PC-9 (cell line): ENCODE results near the gene PCDHGB1. TPM values are rescaled to one million over a fixed set of nuclear protein-coding genes. Genes with fewer than 3 reads are reported as not detected.
A peak's percentile ranks its signal among the peaks of the same experiment; 100 is the strongest.
"Not testable (repeated sequence)": the region's sequence is repeated elsewhere in the genome, so short reads cannot be mapped to it uniquely, and the experiment has no call there.

Experiments used
- BruUV-seq: library from RNA; stranded (reverse); fragments of 400-500 nt; replicated peaks from 2 replicates; lab custom pipeline; 2021; lab: Mats Ljungman, UMichigan
- CTCF ChIA-PET: fragments of 300-600 bp; sonication (Branson Sonifier 250); formaldehyde crosslinking; loops from one replicate; lab custom pipeline; 2022; ENCODE audit warnings: antibody characterized with exemption; lab: Charles Lee
- POLR2A ChIA-PET: fragments of 300-600 bp; sonication (Branson Sonifier 250); formaldehyde crosslinking; loops from one replicate; lab custom pipeline; 2022; ENCODE audit warnings: antibody characterized with exemption; ENCODE audit not compliant: unreplicated experiment; lab: Charles Lee
- DNase-seq, 2 experiments: peaks; one replicate each; pipeline versions ENCODE4 v3.0.0 to v3.0.0-alpha.2; 2015 to 2022; ENCODE audit warnings: mixed read lengths in 1 of 2
- H2AFZ ChIP-seq: fragments of 200-600 bp; sonication (generic); 2 replicates; pipeline ENCODE4 v1.8.1; 2017; ENCODE audit warnings: antibody characterized with exemption
- H3F3A ChIP-seq: fragments of 200-600 bp; sonication (generic); 2 replicates; pipeline ENCODE4 v1.8.1; 2017; ENCODE audit warnings: antibody characterized with exemption, mild to moderate bottlenecking, low read depth; ENCODE audit not compliant: insufficient read depth
- H3K27ac ChIP-seq: fragments of 200-600 bp; sonication (generic); 2 replicates; pipeline ENCODE4 v1.6.1; 2016; ENCODE audit warnings: mixed run types
- H3K27me3 ChIP-seq: fragments of 200-600 bp; sonication (generic); 2 replicates; pipeline ENCODE4 v1.6.1; 2016; ENCODE audit warnings: low read depth, mixed run types; ENCODE audit not compliant: insufficient read depth
- H3K36me3 ChIP-seq: fragments of 200-600 bp; sonication (generic); 2 replicates; pipeline ENCODE4 v1.6.1; 2016; ENCODE audit warnings: low read depth, mixed run types
- H3K4me1 ChIP-seq: fragments of 200-600 bp; sonication (generic); replicated peaks from 2 replicates; pipeline ENCODE4 v1.6.1; 2016; ENCODE audit warnings: mixed run types; ENCODE audit not compliant: insufficient read depth
- H3K4me2 ChIP-seq: fragments of 200-600 bp; sonication (generic); 2 replicates; pipeline ENCODE4 v1.6.1; 2017; ENCODE audit warnings: mixed run types
- H3K4me3 ChIP-seq: fragments of 200-600 bp; sonication (generic); 2 replicates; pipeline ENCODE4 v1.6.1; 2016; ENCODE audit warnings: mixed run types
- H3K79me2 ChIP-seq: fragments of 200-600 bp; sonication (generic); 2 replicates; pipeline ENCODE4 v1.6.1; 2017; ENCODE audit warnings: low read depth, mixed run types
- H3K9me2 ChIP-seq: fragments of 200-600 bp; sonication (generic); 2 replicates; pipeline ENCODE4 v1.8.1; 2017; ENCODE audit warnings: mild to moderate bottlenecking; ENCODE audit not compliant: insufficient read depth
- H3K9me3 ChIP-seq: fragments of 200-600 bp; sonication (generic); 2 replicates; pipeline ENCODE4 v1.8.1; 2016; ENCODE audit warnings: low read depth; ENCODE audit not compliant: insufficient read depth
- H4K20me1 ChIP-seq: fragments of 200-600 bp; sonication (generic); 2 replicates; pipeline ENCODE4 v1.8.1; 2017; ENCODE audit not compliant: insufficient read depth
- EZH2 ChIP-seq: fragments of 200-600 bp; sonication (generic); IDR thresholded peaks from 2 replicates; pipeline ENCODE4 v1.8.0; 2017; ENCODE audit warnings: antibody characterized with exemption, low read depth
- intact Hi-C: fragments of 100-400 bp; cut with micrococcal nuclease; formaldehyde crosslinking; loops from one replicate; pipeline ENCODE4 v1.10.0; 2022; ENCODE audit not compliant: unreplicated experiment
- total RNA-seq: library from RNA; stranded (reverse); gene quantifications from 2 replicates; pipeline ENCODE4 v1.2.3, GENCODE V29; 2021
- TF ChIP-seq, protein P1 (sequence below): fragments of 200-600 bp; sonication (generic); conservative IDR thresholded peaks from 2 replicates; pipeline ENCODE4 v1.6.1; 2017; ENCODE audit warnings: mixed run types, antibody characterized with exemption, mild to moderate bottlenecking, moderate library complexity

Gene PCDHGB1
- total RNA-seq, 1 experiment from 2014 or later = not detected

DNA sequence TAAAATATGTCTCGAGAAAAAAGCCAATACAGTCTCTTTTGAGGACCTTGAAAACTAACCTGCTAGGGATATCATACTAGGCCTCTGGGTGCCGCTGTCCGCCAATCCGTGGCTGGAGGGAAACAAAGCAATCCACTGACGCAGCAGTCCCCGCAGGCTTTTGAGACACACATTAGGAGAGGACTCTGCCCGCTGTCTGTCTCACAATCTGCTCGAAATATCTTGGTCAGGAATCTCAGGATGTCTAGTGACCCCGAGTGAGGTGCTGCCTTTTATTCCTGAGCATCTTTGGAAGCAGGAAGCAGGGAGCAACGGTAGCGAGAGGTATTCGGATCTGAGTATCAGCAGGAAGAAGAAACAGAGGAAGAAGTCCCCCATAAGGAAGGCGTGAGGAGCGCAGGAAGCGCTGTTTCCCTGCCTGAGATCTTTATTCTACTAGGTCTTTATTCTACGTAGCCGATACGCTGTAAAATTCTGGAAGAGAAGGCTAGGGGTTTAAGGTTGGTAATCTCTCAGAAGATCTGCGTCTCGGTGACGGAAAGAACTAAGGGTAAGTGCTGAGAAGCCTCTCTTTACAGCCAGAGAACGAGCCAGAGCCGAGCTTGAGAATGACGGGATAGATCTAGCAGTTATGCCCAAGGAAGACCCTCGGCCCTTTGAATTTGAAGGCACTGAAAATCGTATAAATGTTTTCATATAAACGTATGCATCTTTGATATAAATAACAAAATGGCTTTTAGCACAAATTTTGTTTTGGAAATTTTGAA is 23.6 kb upstream of the PCDHGB1 start:
- 0 out of 2 replicates have a peak, but pooled peaks cover 2% of the 10 kb centered on the region for H3K4me1 ChIP-seq
- no TSS peak for BruUV-seq
- no peaks in the 10 kb centered on the region for H4K20me1 ChIP-seq
- no peaks in the 10 kb centered on the region; the same call in 1 of the 2 replicates for H3K27me3 ChIP-seq
- peak overlapping the region; percentile 77 for H2AFZ ChIP-seq
- POLR2A ChIA-PET = no interaction called here
- TF ChIP-seq, protein P1, sequence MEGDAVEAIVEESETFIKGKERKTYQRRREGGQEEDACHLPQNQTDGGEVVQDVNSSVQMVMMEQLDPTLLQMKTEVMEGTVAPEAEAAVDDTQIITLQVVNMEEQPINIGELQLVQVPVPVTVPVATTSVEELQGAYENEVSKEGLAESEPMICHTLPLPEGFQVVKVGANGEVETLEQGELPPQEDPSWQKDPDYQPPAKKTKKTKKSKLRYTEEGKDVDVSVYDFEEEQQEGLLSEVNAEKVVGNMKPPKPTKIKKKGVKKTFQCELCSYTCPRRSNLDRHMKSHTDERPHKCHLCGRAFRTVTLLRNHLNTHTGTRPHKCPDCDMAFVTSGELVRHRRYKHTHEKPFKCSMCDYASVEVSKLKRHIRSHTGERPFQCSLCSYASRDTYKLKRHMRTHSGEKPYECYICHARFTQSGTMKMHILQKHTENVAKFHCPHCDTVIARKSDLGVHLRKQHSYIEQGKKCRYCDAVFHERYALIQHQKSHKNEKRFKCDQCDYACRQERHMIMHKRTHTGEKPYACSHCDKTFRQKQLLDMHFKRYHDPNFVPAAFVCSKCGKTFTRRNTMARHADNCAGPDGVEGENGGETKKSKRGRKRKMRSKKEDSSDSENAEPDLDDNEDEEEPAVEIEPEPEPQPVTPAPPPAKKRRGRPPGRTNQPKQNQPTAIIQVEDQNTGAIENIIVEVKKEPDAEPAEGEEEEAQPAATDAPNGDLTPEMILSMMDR = peak; percentile 55; the same call in 1 of the 2 replicates
- TF ChIP-seq EZH2 = no peak
- no peaks in the 10 kb centered on the region for H3K9me2 ChIP-seq
- DNase-seq = peak; percentile 45 to 56
- CTCF ChIA-PET = no interaction called here
- peaks cover 19% of the 10 kb centered on the region for H3K9me3 ChIP-seq
- H3K4me3 ChIP-seq = peak overlapping the region; percentile 23; the same call in 1 of the 2 replicates
- intact Hi-C loops = loop anchor here (5.0 to 10.0 kb wide), 3 partner anchors 89 to 236 kb away; partner anchors contain the start of genes PCDHGA10 and PCDHGB7
- H3K36me3 ChIP-seq = 0 out of 2 replicates have a peak, but pooled peaks cover 4% of the 10 kb centered on the region
- no peak overlapping the region for H3K27ac ChIP-seq
- peak overlapping the region; percentile 60 for H3K4me2 ChIP-seq
- peaks cover 7% of the 10 kb centered on the region; the same call in 1 of the 2 replicates for H3F3A ChIP-seq
- H3K79me2 ChIP-seq = no peaks in the 10 kb centered on the region

DNA sequence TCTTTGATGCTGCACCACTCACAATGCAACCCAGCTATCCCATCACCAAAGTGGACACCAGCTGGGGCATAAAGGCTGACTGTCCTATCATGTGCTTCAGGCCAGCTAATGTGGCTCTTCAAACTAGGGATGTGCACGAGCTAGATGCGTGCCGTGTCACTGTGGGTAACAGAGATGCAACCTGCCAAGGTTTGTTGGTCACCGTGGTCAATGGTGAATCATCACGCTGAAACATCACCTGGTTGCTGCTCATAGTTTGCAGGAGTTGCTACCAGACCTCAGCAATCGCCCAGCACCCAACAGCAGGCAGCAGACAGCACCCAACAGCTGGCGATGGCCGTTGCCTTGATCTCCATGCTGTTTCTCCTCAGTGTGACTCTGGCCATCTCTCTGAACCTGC is 21.7 kb upstream of the PCDHGB1 start:
- no peak for DNase-seq
- no peaks in the 10 kb centered on the region for H3K9me2 ChIP-seq
- ChIA-PET POLR2A (no interaction called here), CTCF (no interaction called here)
- no peak overlapping the region for H3K4me2 ChIP-seq
- no peak overlapping the region for H2AFZ ChIP-seq
- TF ChIP-seq EZH2 = no peak
- TF ChIP-seq, protein P1 = no peak
- no peaks in the 10 kb centered on the region for H3K4me1 ChIP-seq
- no peaks in the 10 kb centered on the region; the same call in 1 of the 2 replicates for H3K27me3 ChIP-seq
- no TSS peak for BruUV-seq
- H3K79me2 ChIP-seq = no peaks in the 10 kb centered on the region
- no peaks in the 10 kb centered on the region for H3K36me3 ChIP-seq
- no peaks in the 10 kb centered on the region for H3K9me3 ChIP-seq
- no peaks in the 10 kb centered on the region for H3F3A ChIP-seq
- no peak overlapping the region for H3K27ac ChIP-seq
- H3K4me3 ChIP-seq = no peak overlapping the region
- intact Hi-C loops = loop anchor here (5.0 to 10.0 kb wide), 3 partner anchors 87 to 234 kb away; partner anchors contain the start of genes PCDHGA10 and PCDHGB7
- H4K20me1 ChIP-seq = no peaks in the 10 kb centered on the region

DNA sequence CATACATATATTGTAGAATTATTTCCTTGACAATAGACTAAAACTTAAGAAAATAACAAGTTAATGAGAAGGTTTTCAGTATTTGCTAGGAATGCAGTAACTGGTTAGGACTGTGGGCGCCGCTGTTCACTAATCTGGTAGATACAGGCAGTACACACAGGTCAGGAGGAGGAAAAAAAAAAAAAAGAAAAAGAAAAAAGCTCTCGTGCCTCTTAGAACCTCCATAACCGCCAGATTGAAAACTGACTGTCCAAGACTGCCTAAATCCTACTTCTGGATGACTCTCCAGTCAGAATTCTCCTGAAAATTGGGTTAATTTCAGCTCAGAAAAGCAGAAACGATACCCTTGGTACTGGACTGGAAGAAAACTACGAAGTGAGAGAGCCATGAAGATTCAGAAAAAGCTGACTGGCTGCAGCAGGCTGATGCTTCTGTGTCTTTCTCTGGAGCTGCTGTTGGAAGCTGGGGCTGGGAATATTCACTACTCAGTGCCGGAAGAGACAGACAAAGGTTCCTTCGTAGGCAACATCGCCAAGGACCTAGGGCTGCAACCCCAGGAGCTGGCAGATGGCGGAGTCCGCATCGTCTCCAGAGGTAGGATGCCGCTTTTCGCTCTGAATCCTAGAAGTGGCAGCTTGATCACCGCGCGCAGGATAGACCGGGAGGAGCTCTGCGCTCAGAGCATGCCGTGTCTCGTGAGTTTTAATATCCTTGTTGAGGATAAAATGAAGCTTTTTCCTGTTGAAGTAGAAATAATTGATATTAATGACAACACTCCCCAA is 19.4 kb upstream of the PCDHGB1 start, which contains the start of gene PCDHGA1:
TSS of gene PCDHGA1 (plus strand) at position 216 of the 782 bp plus-strand sequence.
- Histone ChIP-seq H2AFZ (0 out of 2 replicates have a peak within 1 kb of the TSS, but pooled peaks have one; percentile 15), H3K9me3 (no peaks in the 10 kb centered on the region), H3K36me3 (no peaks in the 10 kb centered on the region), H3K79me2 (no peaks in the 10 kb centered on the region), H3K4me2 (peak within 1 kb of the TSS; percentile 51), H3K27ac (no peak within 1 kb of the TSS), H4K20me1 (no peaks in the 10 kb centered on the region), H3K4me1 (0 out of 2 replicates have a peak, but pooled peaks cover 5% of the 10 kb centered on the region), H3K9me2 (no peaks in the 10 kb centered on the region), H3K4me3 (no peak within 1 kb of the TSS; the same call in 1 of the 2 replicates), H3F3A (no peaks in the 10 kb centered on the region), H3K27me3 (no peaks in the 10 kb centered on the region; the same call in 1 of the 2 replicates)
- intact Hi-C loops = no loop called here
- CTCF ChIA-PET = interaction anchor here (0.6 to 1.2 kb wide), 7 partner anchors 10 to 245 kb away, joined by 3 to 6 read pairs (median 3); partner anchors contain the start of genes PCDHGB3 and TAF7
- TF ChIP-seq, protein P1 = peak; percentile 66; the same call in 1 of the 2 replicates
- no peak for TF ChIP-seq EZH2
- BruUV-seq = no TSS peak
- POLR2A ChIA-PET = interaction anchor here (0.7 kb wide), 1 partner anchor 9 kb away, joined by 3 read pairs; no protein-coding TSS in a partner anchor
- DNase-seq = peak in 1 of 2 experiments; percentile 35

DNA sequence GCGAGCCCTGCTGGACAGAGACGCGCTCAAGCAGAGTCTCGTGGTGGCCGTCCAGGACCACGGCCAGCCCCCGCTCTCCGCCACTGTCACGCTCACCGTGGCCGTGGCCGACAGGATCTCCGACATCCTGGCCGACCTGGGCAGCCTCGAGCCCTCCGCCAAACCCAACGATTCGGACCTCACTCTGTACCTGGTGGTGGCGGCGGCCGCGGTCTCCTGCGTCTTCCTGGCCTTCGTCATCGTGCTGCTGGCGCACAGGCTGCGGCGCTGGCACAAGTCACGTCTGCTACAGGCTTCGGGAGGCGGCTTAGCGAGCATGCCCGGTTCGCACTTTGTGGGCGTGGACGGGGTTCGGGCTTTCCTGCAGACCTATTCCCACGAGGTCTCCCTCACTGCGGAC is 17.3 kb upstream of the PCDHGB1 start:
- H4K20me1 ChIP-seq, H3K79me2 ChIP-seq, H3K4me3 ChIP-seq, BruUV-seq, H3K27me3 ChIP-seq, CTCF ChIA-PET, H3K4me2 ChIP-seq, H3K27ac ChIP-seq, H3K4me1 ChIP-seq, H2AFZ ChIP-seq, H3K36me3 ChIP-seq, intact Hi-C loops, DNase-seq, H3K9me3 ChIP-seq, H3K9me2 ChIP-seq, H3F3A ChIP-seq, POLR2A ChIA-PET: not testable (repeated sequence)
